Measurements from ENCODE around the gene OPN5.

GRCh38 chr6:47769982-47770381, 11.8 kb upstream of the OPN5 start:
- TF ChIP-seq CTCF (IDR thresholded peaks at IDR 0.05): no peak
- no peak for TF ChIP-seq POLR2A (IDR thresholded peaks at IDR 0.05)

Measured in vagina (tissue), 2 donors.